ENCODE measurements around the gene PARD3.

Gene PARD3

DNA sequence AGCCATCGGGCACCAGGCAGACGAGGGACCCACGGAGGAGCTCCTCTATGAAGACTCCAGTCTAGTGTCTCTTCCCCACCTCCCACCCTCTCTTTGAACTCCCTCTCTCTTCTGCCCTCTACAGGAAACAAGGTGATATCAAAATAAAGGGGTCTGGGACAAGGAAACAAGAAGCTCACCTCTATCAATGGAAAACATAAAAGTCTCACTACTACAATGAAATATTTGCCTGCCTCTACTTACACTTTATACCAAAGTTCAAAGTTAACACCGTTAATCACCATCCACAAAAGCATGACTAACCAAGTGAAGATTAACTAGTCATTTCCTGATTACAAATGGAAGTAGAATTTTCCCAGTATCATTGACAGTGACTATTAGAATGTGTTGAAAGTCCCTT, 82.2 kb downstream of the PARD3 start:
- DNase-seq (no peak), ATAC-seq (no peak)
- no peak overlapping the region for H3K27ac Mint-ChIP-seq
- no peaks in the 10 kb centered on the region for H3K9me3 Mint-ChIP-seq
- H3K27me3 Mint-ChIP-seq: peaks cover under 1% of the 10 kb centered on the region
- H3K4me3 Mint-ChIP-seq: no peak overlapping the region
- no peaks in the 10 kb centered on the region for H3K4me1 Mint-ChIP-seq

DNA sequence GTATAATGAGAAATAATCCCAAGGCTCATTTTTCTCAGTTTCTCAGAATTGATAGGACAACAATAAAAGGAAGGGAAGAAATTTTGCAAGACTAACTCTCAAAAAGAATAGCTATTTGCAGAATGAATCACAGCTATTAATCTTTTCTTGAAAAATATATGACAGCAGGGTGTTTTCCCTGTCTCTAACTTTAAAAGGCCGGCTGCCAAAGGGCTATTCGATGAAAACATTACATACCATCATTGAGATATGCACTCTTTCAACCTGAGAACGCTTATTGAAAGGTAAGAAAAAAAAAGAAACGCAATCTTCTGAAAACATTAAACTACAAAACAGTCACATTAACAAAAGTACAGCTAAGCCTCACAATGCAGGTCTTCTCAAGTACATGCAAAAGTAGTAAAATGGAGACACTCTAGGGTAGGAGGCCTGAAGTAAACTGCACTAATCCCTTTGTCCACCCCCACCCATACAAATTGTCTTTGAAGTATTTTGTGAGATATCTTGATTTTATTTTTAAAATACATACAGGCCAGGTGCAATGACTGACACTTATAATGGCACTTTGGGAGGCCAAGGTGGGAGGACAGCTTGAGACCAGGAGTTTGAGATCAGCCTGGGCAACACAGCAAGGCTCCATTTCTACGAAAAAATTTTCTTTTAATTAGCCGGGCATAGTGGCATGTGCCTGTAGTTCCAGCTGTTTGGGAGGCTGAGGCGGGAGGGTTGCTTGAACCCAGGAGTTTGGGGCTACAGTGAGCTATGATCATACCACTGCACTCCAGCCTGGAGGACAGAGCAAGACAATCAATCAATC, 83.0 kb downstream of the PARD3 start:
- Mint-ChIP-seq H3K9me3 (no peaks in the 10 kb centered on the region), H3K27ac (peak overlapping the region in 1 of 2 donors; percentile 59), H3K4me3 (no peak overlapping the region), H3K27me3 (no peaks in the 10 kb centered on the region), H3K4me1 (no peaks in the 10 kb centered on the region)
- ATAC-seq (no peak), DNase-seq (no peak)

GRCh38 chr10:34731213-34731612, 83.9 kb downstream of the PARD3 start:
- Mint-ChIP-seq H3K27me3 (no peaks in the 10 kb centered on the region), H3K4me3 (no peak overlapping the region), H3K27ac (no peak overlapping the region), H3K4me1 (no peaks in the 10 kb centered on the region), H3K9me3 (no peaks in the 10 kb centered on the region)
- ATAC-seq (no peak), DNase-seq (no peak)

DNA sequence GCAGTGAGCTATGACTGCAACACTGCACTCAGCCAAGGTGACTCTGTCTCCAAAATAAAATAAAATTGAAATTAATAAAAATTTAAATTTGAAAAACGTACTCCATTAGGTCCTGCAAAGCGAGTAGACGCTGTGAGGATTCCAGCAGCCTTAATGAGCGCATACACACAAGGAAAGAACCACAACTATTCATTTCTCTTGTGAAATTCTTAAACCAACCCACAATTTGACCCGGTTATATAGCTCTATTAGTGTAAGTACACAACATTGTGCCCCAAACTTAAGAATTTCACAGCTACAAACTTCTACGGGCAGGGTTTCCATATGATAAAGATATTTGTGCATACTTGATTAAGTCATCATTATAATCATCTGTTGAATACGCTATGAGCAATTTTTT, 84.4 kb downstream of the PARD3 start:
- H3K27ac Mint-ChIP-seq: no peak overlapping the region
- H3K27me3 Mint-ChIP-seq: no peaks in the 10 kb centered on the region
- DNase-seq: no peak
- H3K4me1 Mint-ChIP-seq: no peaks in the 10 kb centered on the region
- no peaks in the 10 kb centered on the region for H3K9me3 Mint-ChIP-seq
- no peak for ATAC-seq
- H3K4me3 Mint-ChIP-seq: no peak overlapping the region

GRCh38 chr10:34729619-34730018, 85.5 kb downstream of the PARD3 start:
- H3K27ac Mint-ChIP-seq: no peak overlapping the region
- no peaks in the 10 kb centered on the region for H3K9me3 Mint-ChIP-seq
- no peaks in the 10 kb centered on the region for H3K4me1 Mint-ChIP-seq
- no peaks in the 10 kb centered on the region for H3K27me3 Mint-ChIP-seq
- no peak overlapping the region for H3K4me3 Mint-ChIP-seq
- ATAC-seq (no peak), DNase-seq (no peak)

GRCh38 chr10:34728361-34728760, 86.7 kb downstream of the PARD3 start:
- DNase-seq (no peak), ATAC-seq (no peak)
- H3K4me3 Mint-ChIP-seq: no peak overlapping the region
- no peak overlapping the region for H3K27ac Mint-ChIP-seq
- H3K9me3 Mint-ChIP-seq: no peaks in the 10 kb centered on the region
- H3K4me1 Mint-ChIP-seq: no peaks in the 10 kb centered on the region
- peaks cover 7% of the 10 kb centered on the region for H3K27me3 Mint-ChIP-seq

DNA sequence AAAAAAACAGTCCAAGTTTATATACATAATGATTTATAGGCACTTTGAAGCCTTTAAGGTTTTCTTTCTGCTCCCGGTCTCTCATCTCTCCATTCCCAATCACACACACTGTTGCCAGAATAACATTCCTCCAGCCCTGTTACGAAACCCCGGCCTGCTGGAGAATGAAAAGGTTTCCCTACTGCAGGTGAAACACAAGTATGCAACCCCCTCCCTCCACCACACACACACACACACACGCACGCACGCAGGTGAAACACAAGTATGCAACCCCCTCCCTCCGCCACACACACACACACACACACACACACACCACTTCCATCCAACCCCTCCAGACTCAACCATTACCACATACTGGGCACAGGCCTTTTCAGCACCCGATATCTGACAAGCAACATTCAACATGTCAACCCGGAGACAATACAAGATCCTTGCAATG, 87.5 kb downstream of the PARD3 start:
- Mint-ChIP-seq H3K4me3 (no peak overlapping the region), H3K27me3 (peaks cover 9% of the 10 kb centered on the region), H3K9me3 (no peaks in the 10 kb centered on the region), H3K27ac (no peak overlapping the region), H3K4me1 (no peaks in the 10 kb centered on the region)
- ATAC-seq (no peak), DNase-seq (no peak)

DNA sequence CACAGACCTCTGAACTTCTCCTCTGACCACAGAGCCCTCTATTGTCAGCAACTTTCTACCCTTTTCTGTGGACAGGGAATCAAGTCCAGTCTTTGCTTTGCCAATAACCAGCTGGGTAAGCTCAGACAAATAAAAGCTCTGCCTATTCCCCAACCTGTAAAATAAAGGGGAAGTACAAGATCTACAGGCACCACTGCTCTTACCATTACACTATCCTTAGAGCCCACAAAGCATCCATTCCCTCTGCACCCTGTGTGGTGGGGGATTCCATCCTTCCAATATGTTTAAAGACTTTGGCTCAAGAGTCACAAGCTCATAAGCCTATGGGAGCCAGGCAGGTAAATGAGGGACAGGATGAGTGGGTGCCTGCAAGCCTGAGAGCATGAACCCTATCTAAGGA, 88.2 kb downstream of the PARD3 start:
- no peaks in the 10 kb centered on the region for H3K9me3 Mint-ChIP-seq
- DNase-seq: no peak
- no peak overlapping the region for H3K4me3 Mint-ChIP-seq
- H3K27ac Mint-ChIP-seq: no peak overlapping the region
- H3K4me1 Mint-ChIP-seq: no peaks in the 10 kb centered on the region
- peaks cover 9% of the 10 kb centered on the region for H3K27me3 Mint-ChIP-seq
- ATAC-seq: no peak

DNA sequence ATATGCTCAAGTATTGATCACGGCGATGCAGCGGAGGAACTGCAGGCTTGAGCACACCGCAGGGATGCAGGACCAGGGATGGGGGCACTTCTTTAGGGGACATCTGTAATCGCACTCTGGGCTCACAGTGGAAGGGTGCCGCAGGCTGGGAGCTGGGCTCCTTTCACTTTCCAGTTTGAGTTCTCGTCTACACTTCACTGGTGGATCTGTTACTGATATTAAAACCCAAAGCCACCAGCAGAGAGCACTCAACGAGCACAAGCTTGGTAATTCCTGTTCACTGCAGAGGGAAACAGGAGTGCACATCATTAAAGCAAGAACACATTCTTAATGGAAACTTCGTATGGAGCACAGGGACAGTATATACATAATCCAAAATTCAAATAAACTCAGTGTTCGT, 91.3 kb downstream of the PARD3 start:
- no peaks in the 10 kb centered on the region for H3K4me1 Mint-ChIP-seq
- DNase-seq: no peak
- no peak overlapping the region for H3K4me3 Mint-ChIP-seq
- H3K9me3 Mint-ChIP-seq: no peaks in the 10 kb centered on the region
- no peak overlapping the region for H3K27ac Mint-ChIP-seq
- no peak for ATAC-seq
- peaks cover 9% of the 10 kb centered on the region for H3K27me3 Mint-ChIP-seq

DNA sequence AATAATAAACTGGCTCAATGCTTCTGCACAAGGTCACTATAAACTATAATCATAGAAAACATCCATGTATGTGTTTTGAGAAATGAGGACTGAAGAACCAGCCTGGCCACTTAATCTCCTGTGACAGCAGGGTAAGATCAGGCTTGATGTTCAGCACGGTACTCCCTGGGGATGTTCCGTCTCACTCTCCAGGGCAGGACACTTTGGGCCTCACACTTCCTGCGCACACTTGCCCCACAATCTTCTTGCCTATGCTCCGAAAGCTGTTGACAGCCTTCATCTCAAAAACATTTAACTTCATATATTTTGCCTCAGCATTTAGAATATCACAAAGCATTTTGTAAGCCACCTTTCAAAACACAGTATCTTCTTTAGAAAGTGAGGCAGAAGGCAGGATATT, 92.7 kb downstream of the PARD3 start:
- ATAC-seq (no peak), DNase-seq (no peak)
- Mint-ChIP-seq H3K4me1 (peaks cover under 1% of the 10 kb centered on the region), H3K4me3 (no peak overlapping the region), H3K27me3 (peaks cover 11% of the 10 kb centered on the region), H3K9me3 (no peaks in the 10 kb centered on the region), H3K27ac (no peak overlapping the region)

- H3K9me3 Mint-ChIP-seq: no peaks in the 10 kb centered on the region
- DNase-seq: no peak
- no peak for ATAC-seq
- H3K4me1 Mint-ChIP-seq: peaks cover 6% of the 10 kb centered on the region
- H3K27me3 Mint-ChIP-seq: peaks cover 16% of the 10 kb centered on the region
- no peak overlapping the region for H3K4me3 Mint-ChIP-seq
- no peak overlapping the region for H3K27ac Mint-ChIP-seq
These were observed 93.8 kb downstream of the PARD3 start for GRCh38 chr10:34721208-34721840.

DNA sequence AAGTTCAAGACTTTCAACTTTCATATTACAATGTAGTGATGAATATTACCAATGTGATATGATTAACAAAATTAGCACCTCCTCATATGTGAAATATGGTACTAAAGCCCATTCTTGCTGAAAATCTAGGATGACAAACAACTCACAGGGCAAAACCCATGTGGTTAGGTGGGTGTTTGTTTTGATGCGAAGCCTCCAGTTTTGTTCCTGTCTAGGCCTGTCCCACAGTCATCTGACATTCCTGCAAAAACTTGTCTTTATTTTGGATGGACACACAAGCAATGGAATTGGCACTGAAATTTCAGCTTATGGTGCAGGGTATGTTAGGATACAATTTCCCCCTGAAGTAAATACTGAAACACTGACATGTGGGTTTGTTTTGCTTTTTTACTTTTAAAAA, 95.3 kb downstream of the PARD3 start:
- Mint-ChIP-seq H3K27me3 (peaks cover 16% of the 10 kb centered on the region), H3K4me3 (no peak overlapping the region), H3K27ac (peak overlapping the region in 1 of 2 donors; percentile 27), H3K9me3 (no peaks in the 10 kb centered on the region), H3K4me1 (peaks cover 6% of the 10 kb centered on the region)
- no peak for DNase-seq
- ATAC-seq: no peak

GRCh38 chr10:34719328-34719727, 95.8 kb downstream of the PARD3 start:
- Mint-ChIP-seq H3K9me3 (no peaks in the 10 kb centered on the region), H3K4me1 (peaks cover 6% of the 10 kb centered on the region), H3K4me3 (no peak overlapping the region), H3K27me3 (peaks cover 16% of the 10 kb centered on the region), H3K27ac (no peak overlapping the region)
- DNase-seq (no peak), ATAC-seq (no peak)

DNA sequence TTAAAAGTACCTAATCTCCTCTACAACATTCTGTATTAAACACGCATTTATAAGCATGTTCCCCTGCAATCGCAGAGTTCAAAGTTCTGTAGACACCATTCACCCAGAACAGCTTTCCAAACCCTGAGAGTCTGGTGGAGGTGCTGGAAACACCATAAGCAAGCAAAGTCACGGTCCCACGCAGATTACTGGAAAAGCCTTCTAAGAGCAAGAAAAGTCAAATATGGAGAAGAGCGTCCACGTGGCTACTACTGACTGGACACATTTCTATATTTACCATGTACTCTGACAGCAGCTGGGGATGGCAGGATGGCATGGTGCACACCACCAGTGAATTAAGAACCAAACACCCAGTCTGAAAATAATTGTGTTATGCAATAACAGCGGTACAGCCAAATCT, 97.7 kb downstream of the PARD3 start:
- Mint-ChIP-seq H3K4me3 (no peak overlapping the region), H3K27me3 (peaks cover 7% of the 10 kb centered on the region), H3K27ac (no peak overlapping the region), H3K4me1 (peaks cover 6% of the 10 kb centered on the region), H3K9me3 (no peaks in the 10 kb centered on the region)
- DNase-seq: no peak
- ATAC-seq: no peak

DNA sequence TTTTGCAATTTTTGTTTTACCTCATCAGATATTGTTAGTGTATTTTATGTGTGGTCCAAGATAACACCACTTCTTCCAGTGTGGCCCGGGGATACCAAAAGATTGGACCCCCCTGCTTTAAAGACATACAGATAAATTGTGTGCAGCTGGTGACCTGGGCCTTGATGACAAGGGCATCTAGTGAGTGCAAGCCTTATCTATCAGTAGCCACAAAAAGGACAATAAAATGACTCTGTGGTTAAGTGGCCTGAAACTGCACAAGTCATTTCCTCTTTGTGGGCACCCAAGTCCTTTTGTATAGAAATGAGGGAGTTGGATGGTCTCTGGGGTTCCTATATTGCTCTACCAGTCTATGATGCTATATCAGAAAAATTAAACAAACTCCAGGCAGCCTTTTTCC, 98.1 kb downstream of the PARD3 start:
- peak; percentile 53 for ATAC-seq
- peaks cover 6% of the 10 kb centered on the region for H3K4me1 Mint-ChIP-seq
- H3K4me3 Mint-ChIP-seq: no peak overlapping the region
- peaks cover 7% of the 10 kb centered on the region for H3K27me3 Mint-ChIP-seq
- no peak overlapping the region for H3K27ac Mint-ChIP-seq
- no peaks in the 10 kb centered on the region for H3K9me3 Mint-ChIP-seq
- DNase-seq: no peak

GRCh38 chr10:34716234-34716633, 98.9 kb downstream of the PARD3 start:
- ATAC-seq (no peak), DNase-seq (no peak)
- H3K4me3 Mint-ChIP-seq: no peak overlapping the region
- no peak overlapping the region for H3K27ac Mint-ChIP-seq
- peaks cover 7% of the 10 kb centered on the region for H3K27me3 Mint-ChIP-seq
- H3K9me3 Mint-ChIP-seq: no peaks in the 10 kb centered on the region
- peaks cover 6% of the 10 kb centered on the region for H3K4me1 Mint-ChIP-seq
